IMR-90 (cell line): ENCODE results near the gene RIPOR2. TPM values are rescaled to one million over a fixed set of nuclear protein-coding genes. Genes with fewer than 3 reads are reported as not detected.

Experiments
- ATAC-seq: fragments of 200-7000 bp; cut with Tn5 transposase; 2 replicates; pipeline ENCODE4 v1.9.1; 2020; ENCODE audit warnings: low read depth, mild to moderate bottlenecking, moderate library complexity
- BruUV-seq: library from RNA; stranded (reverse); fragments of 400-500 nt; replicated peaks from 2 replicates; lab custom pipeline; 2021; lab: Mats Ljungman, UMichigan
- CTCF ChIA-PET: fragments of 300-600 bp; formaldehyde crosslinking; extraction: SDS; loops from one replicate; lab custom pipeline; 2021; ENCODE audit warnings: antibody characterized with exemption; lab: Yijun Ruan, JAX
- POLR2A ChIA-PET: fragments of 300-600 bp; sonication (Branson Sonifier 250); formaldehyde crosslinking; loops from one replicate; lab custom pipeline; 2022; ENCODE audit warnings: antibody characterized with exemption; ENCODE audit not compliant: unreplicated experiment; lab: Charles Lee
- DNase-seq: peaks from one replicate; pipeline ENCODE4 v3.0.0; 2013
- H2AFZ ChIP-seq: replicated peaks from 2 replicates; pipeline ENCODE3; 2013; ENCODE audit warnings: low read length, mild to moderate bottlenecking; ENCODE audit not compliant: poor library complexity
- H2AK5ac ChIP-seq: 2 replicates; pipeline ENCODE4 v1.6.1; 2013; ENCODE audit warnings: low read depth, low read length, inconsistent platforms
- H2AK9ac ChIP-seq: replicated peaks from 2 replicates; pipeline ENCODE3; 2013; ENCODE audit warnings: mild to moderate bottlenecking, low read depth, low read length, moderate library complexity; ENCODE audit not compliant: poor library complexity
- H2BK120ac ChIP-seq: 2 replicates; pipeline ENCODE4 v1.6.1; 2013; ENCODE audit warnings: low read depth, low read length, inconsistent platforms
- H2BK15ac ChIP-seq: 3 replicates; pipeline ENCODE4 v1.6.1; 2013; ENCODE audit warnings: low read depth, low read length, inconsistent platforms
- H2BK20ac ChIP-seq: 2 replicates; pipeline ENCODE4 v1.6.1; 2013; ENCODE audit warnings: low read depth, mild to moderate bottlenecking, inconsistent platforms, low read length, moderate library complexity
- H2BK5ac ChIP-seq: 2 replicates; pipeline ENCODE4 v1.6.1; 2013; ENCODE audit warnings: mild to moderate bottlenecking, low read depth, low read length, inconsistent platforms; ENCODE audit not compliant: poor library complexity, severe bottlenecking
- H3K14ac ChIP-seq: replicated peaks from 2 replicates; pipeline ENCODE4 v1.6.1; 2013; ENCODE audit warnings: low read depth, low read length, inconsistent platforms
- H3K18ac ChIP-seq: 2 replicates; pipeline ENCODE4 v1.6.1; 2013; ENCODE audit warnings: low read depth, low read length, control low read depth
- H3K23ac ChIP-seq: 2 replicates; pipeline ENCODE4 v1.6.1; 2013; ENCODE audit warnings: low read depth, low read length, inconsistent platforms
- H3K27ac ChIP-seq: 2 replicates; pipeline ENCODE4 v1.5.1; 2013; ENCODE audit warnings: mild to moderate bottlenecking, control low read depth, low read length; ENCODE audit not compliant: insufficient read depth
- H3K27me3 ChIP-seq: 2 replicates; pipeline ENCODE4 v1.6.1; 2013; ENCODE audit warnings: low read length; ENCODE audit not compliant: control insufficient read depth, insufficient read depth
- H3K36me3 ChIP-seq: 2 replicates; pipeline ENCODE4 v1.6.1; 2013; ENCODE audit warnings: low read length, mixed read lengths; ENCODE audit not compliant: control insufficient read depth, insufficient read depth
- H3K4ac ChIP-seq: 2 replicates; pipeline ENCODE4 v1.6.1; 2013; ENCODE audit warnings: low read depth, low read length, inconsistent platforms
- H3K4me1 ChIP-seq: 2 replicates; pipeline ENCODE4 v1.6.1; 2013; ENCODE audit warnings: low read length, mixed read lengths; ENCODE audit not compliant: control insufficient read depth, insufficient read depth
- H3K4me2 ChIP-seq: 2 replicates; pipeline ENCODE4 v1.6.1; 2013; ENCODE audit warnings: low read depth, mild to moderate bottlenecking, control low read depth, low read length, moderate library complexity
- H3K4me3 ChIP-seq: 2 replicates; pipeline ENCODE4 v1.5.1; 2013; ENCODE audit warnings: low read depth, mild to moderate bottlenecking, control low read depth, low read length, moderate library complexity; ENCODE audit not compliant: insufficient read depth
- H3K56ac ChIP-seq: 2 replicates; pipeline ENCODE4 v1.6.1; 2013; ENCODE audit warnings: low read length, inconsistent platforms; ENCODE audit not compliant: insufficient read depth; ENCODE audit errors: extremely low read depth
- H3K79me1 ChIP-seq, 2 experiments: 2 replicates each; pipeline ENCODE4 v1.6.1; 2013; ENCODE audit warnings: low read length in 2 of 2, inconsistent platforms in 1 of 2, low read depth in 1 of 2
- H3K9ac ChIP-seq: 2 replicates; pipeline ENCODE4 v1.6.1; 2013; ENCODE audit warnings: low read depth, low read length, control low read depth
- H3K9me1 ChIP-seq: 2 replicates; pipeline ENCODE4 v1.6.1; 2013; ENCODE audit warnings: low read length, inconsistent platforms; ENCODE audit not compliant: insufficient read depth
- H3K9me3 ChIP-seq: 2 replicates; pipeline ENCODE4 v1.6.1; 2013; ENCODE audit warnings: low read length; ENCODE audit not compliant: control insufficient read depth, insufficient read depth
- H4K20me1 ChIP-seq: 2 replicates; pipeline ENCODE4 v1.6.1; 2013; ENCODE audit warnings: low read length, inconsistent platforms; ENCODE audit not compliant: insufficient read depth
- H4K5ac ChIP-seq: 2 replicates; pipeline ENCODE4 v1.6.1; 2013; ENCODE audit warnings: mild to moderate bottlenecking, low read depth, low read length, control low read depth
- H4K8ac ChIP-seq, 2 experiments: 2 replicates each; pipeline ENCODE4 v1.6.1; 2013; ENCODE audit warnings: low read depth in 2 of 2, low read length in 2 of 2, control low read depth in 1 of 2, inconsistent platforms in 1 of 2
- H4K91ac ChIP-seq: 2 replicates; pipeline ENCODE4 v1.6.1; 2013; ENCODE audit warnings: low read depth, low read length, inconsistent platforms; ENCODE audit not compliant: insufficient read depth
- BHLHE40 ChIP-seq: fragments of 150-350 bp; IDR thresholded peaks from 2 replicates; pipeline ENCODE4 v1.6.1; 2016; ENCODE audit warnings: mild to moderate bottlenecking, low read depth, low read length
- CEBPB ChIP-seq: IDR thresholded peaks from 2 replicates; pipeline ENCODE4 v1.6.1; 2012; ENCODE audit warnings: low read depth, low read length, improper control_type of control experiment
- CHD1 ChIP-seq: IDR thresholded peaks from 2 replicates; pipeline ENCODE4 v1.6.1; 2012; ENCODE audit warnings: low read depth, low read length, improper control_type of control experiment
- CTCF ChIP-seq: conservative IDR thresholded peaks from 2 replicates; pipeline ENCODE4 v1.5.1; 2012; ENCODE audit warnings: mild to moderate bottlenecking, low read depth, low read length, improper control_type of control experiment
- ELK1 ChIP-seq: fragments of 150-350 bp; IDR thresholded peaks from 2 replicates; pipeline ENCODE4 v1.6.1; 2016; ENCODE audit warnings: low read depth, mild to moderate bottlenecking, low read length, moderate library complexity, borderline replicate concordance
- FOS ChIP-seq: fragments of 150-350 bp; IDR thresholded peaks from 2 replicates; pipeline ENCODE4 v1.6.1; 2016; ENCODE audit warnings: low read depth, low read length
- MAFK ChIP-seq: IDR thresholded peaks from 2 replicates; pipeline ENCODE4 v1.6.1; 2012; ENCODE audit warnings: low read depth, low read length, improper control_type of control experiment
- MAZ ChIP-seq: IDR thresholded peaks from 2 replicates; pipeline ENCODE4 v1.6.1; 2012; ENCODE audit warnings: low read depth, mild to moderate bottlenecking, low read length, improper control_type of control experiment, moderate library complexity, borderline replicate concordance
- MXI1 ChIP-seq: IDR thresholded peaks from 2 replicates; pipeline ENCODE4 v1.6.1; 2012; ENCODE audit warnings: low read depth, mild to moderate bottlenecking, low read length, moderate library complexity, borderline replicate concordance
- NFE2L2 ChIP-seq: fragments of 150-350 bp; IDR thresholded peaks from 2 replicates; pipeline ENCODE4 v1.6.1; 2016; ENCODE audit warnings: low read depth, mild to moderate bottlenecking, low read length
- POLR2A ChIP-seq: IDR thresholded peaks from 2 replicates; pipeline ENCODE4 v1.6.1; 2012; ENCODE audit warnings: mild to moderate bottlenecking, low read depth, low read length
- RAD21 ChIP-seq: IDR thresholded peaks from 2 replicates; pipeline ENCODE4 v1.6.1; 2012; ENCODE audit warnings: low read length, improper control_type of control experiment
- RCOR1 ChIP-seq: IDR thresholded peaks from 2 replicates; pipeline ENCODE4 v1.6.1; 2012; ENCODE audit warnings: mild to moderate bottlenecking, low read length, improper control_type of control experiment; ENCODE audit not compliant: insufficient replicate concordance
- RFX5 ChIP-seq: IDR thresholded peaks from 2 replicates; pipeline ENCODE4 v1.8.0; 2012; ENCODE audit warnings: low read depth, mild to moderate bottlenecking, low read length, moderate library complexity
- SMC3 ChIP-seq: fragments of 150-350 bp; IDR thresholded peaks from 2 replicates; pipeline ENCODE4 v1.6.1; 2016; ENCODE audit warnings: low read depth, mild to moderate bottlenecking, antibody characterized with exemption, low read length, moderate library complexity
- USF2 ChIP-seq: fragments of 150-350 bp; IDR thresholded peaks from 2 replicates; pipeline ENCODE4 v1.6.1; 2017; ENCODE audit warnings: mild to moderate bottlenecking, antibody characterized with exemption, low read length, low read depth
- WGBS, 2 experiments: methylation state at CpG; one replicate each; pipeline versions ENCODE4 v1.1.5 to v1.1.7; 2013; ENCODE audit warnings: missing lambda C conversion rate in 2 of 2; ENCODE audit not compliant: insufficient read length in 1 of 2; ENCODE audit errors: extremely low coverage in 2 of 2; 5-methylcytosine and 5-hydroxymethylcytosine counted together
- dilution Hi-C: fragments of 300-500 bp; cut with HindIII; formaldehyde crosslinking; loops from one replicate; pipeline ENCODE4 v1.14.3; 2018; ENCODE audit warnings: low sequenced_read_pairs; ENCODE audit not compliant: unreplicated experiment
- in situ Hi-C: fragments of 300-500 bp; cut with MboI; formaldehyde crosslinking; loops from 3 replicates; pipeline ENCODE4 v1.14.3; 2019; ENCODE audit warnings: low sequenced_read_pairs, inconsistent platforms, mixed read lengths
- intact Hi-C: fragments of 100-400 bp; cut with micrococcal nuclease; formaldehyde crosslinking; loops from 2 replicates; pipeline ENCODE4 v1.10.0; 2022
- polyA plus RNA-seq, 3 experiments: library from polyadenylated mRNA; depleted of rRNA; stranded (reverse); fragments of >200 nt; gene quantifications; 2 replicates each; pipeline ENCODE4 v1.2.3, GENCODE V29; 2012; ENCODE audit warnings: low replicate concordance in 1 of 3
- total RNA-seq: library from RNA; depleted of rRNA; stranded (reverse); fragments of >200 nt; gene quantifications from 2 replicates; pipeline ENCODE4 v1.2.3, GENCODE V29; 2012

The RIPOR2 gene
- total and polyA plus RNA-seq, 2 of the 4 experiments (the other 2 are of a cell fraction): 1.1 to 1.2 TPM

GRCh38 chr6:24963887-24964570 is 28.3 kb upstream of the RIPOR2 start:
- ATAC-seq: no peak
- DNase-seq: no peak
- no peak overlapping the region for H3K14ac ChIP-seq
- dilution Hi-C loops: no loop called here
- ChIA-PET POLR2A (no interaction called here), CTCF (no interaction called here)
- no peak overlapping the region for H2BK15ac ChIP-seq
- H4K5ac ChIP-seq: no peak overlapping the region
- no peak overlapping the region for H3K9ac ChIP-seq
- no peak overlapping the region for H3K18ac ChIP-seq
- no peak overlapping the region for H2BK20ac ChIP-seq
- H4K8ac ChIP-seq: no peak overlapping the region
- H2BK5ac ChIP-seq: no peak overlapping the region
- H3K56ac ChIP-seq: no peak overlapping the region
- no peak overlapping the region for H3K27ac ChIP-seq
- no TSS peak for BruUV-seq
- TF ChIP-seq RCOR1 (no peak), BHLHE40 (no peak), RFX5 (no peak), FOS (no peak), USF2 (no peak), POLR2A (no peak), NFE2L2 (no peak), SMC3 (no peak), ELK1 (no peak), CEBPB (no peak), MAFK (no peak), CTCF (no peak), MAZ (no peak), CHD1 (no peak), RAD21 (no peak), MXI1 (no peak)
- H4K20me1 ChIP-seq: no peaks in the 10 kb centered on the region
- in situ Hi-C loops: no loop called here
- no peaks in the 10 kb centered on the region for H3K27me3 ChIP-seq
- no peak overlapping the region for H3K4me2 ChIP-seq
- H3K79me1 ChIP-seq: no peaks in the 10 kb centered on the region
- H3K23ac ChIP-seq: no peak overlapping the region
- no peak overlapping the region for H3K4me3 ChIP-seq
- WGBS, 2 experiments: no CpG with 5 or more reads among the region's 6 CpGs
- H2BK120ac ChIP-seq: no peak overlapping the region
- H2AK9ac ChIP-seq: no peak overlapping the region
- no peak overlapping the region for H2AK5ac ChIP-seq
- H3K4ac ChIP-seq: no peak overlapping the region
- H3K9me1 ChIP-seq: no peaks in the 10 kb centered on the region; the same call in 1 of the 2 replicates
- H3K4me1 ChIP-seq: no peaks in the 10 kb centered on the region
- H2AFZ ChIP-seq: no peak overlapping the region
- no peaks in the 10 kb centered on the region for H3K36me3 ChIP-seq
- H4K91ac ChIP-seq: no peak overlapping the region
- intact Hi-C loops: no loop called here
- H3K9me3 ChIP-seq: 0 out of 2 replicates have a peak, but pooled peaks cover 1% of the 10 kb centered on the region
